Glomerular endothelial cell (primary cell): ENCODE results near the gene CYTH4. TPM values are rescaled to one million over a fixed set of nuclear protein-coding genes. Genes with fewer than 3 reads are reported as not detected.
"Not testable (repeated sequence)": the region's sequence is repeated elsewhere in the genome, so short reads cannot be mapped to it uniquely, and the experiment has no call there.

ENCODE experiments used
- DNase-seq: peaks from one replicate; pipeline ENCODE4 v3.0.0-alpha.2; 2011; ENCODE audit warnings: low read depth, low spot score; ENCODE audit errors: extremely low read depth
- total RNA-seq: library from RNA; depleted of rRNA; stranded (reverse); fragments of >200 nt; gene quantifications from 2 replicates; pipeline ENCODE4 v1.2.3, GENCODE V29; 2015

CYTH4 gene
- total RNA-seq, 1 donor from 2014 or later, result 0.47 TPM

- no peak for DNase-seq
Observed at GRCh38 chr22:37245740-37246139, 36.6 kb upstream of the CYTH4 start.

GRCh38 chr22:37248251-37248650 is 34.1 kb upstream of the CYTH4 start:
- DNase-seq, result no peak

- no peak for DNase-seq
Observed at GRCh38 chr22:37249986-37250385, 32.3 kb upstream of the CYTH4 start.

DNA sequence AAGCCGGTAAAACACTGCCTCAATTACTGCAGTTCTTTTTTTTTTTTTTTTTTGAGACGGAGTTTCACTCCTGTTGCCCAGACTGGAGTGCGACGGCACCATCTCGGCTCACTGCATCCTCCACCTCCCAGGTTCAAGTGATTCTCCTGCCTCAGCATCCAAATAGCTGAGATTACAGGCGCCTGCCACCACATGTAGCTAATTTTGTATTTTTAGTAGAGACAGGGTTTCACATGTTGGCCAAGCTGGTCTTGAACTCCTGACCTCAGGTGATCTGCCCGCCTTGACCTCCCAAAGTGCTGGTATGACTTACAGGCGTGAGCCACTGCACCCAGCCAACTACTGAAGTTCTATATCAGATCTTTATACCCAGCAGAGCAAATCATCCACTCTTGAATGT is 30.5 kb upstream of the CYTH4 start:
- DNase-seq, result not testable (repeated sequence)

DNA sequence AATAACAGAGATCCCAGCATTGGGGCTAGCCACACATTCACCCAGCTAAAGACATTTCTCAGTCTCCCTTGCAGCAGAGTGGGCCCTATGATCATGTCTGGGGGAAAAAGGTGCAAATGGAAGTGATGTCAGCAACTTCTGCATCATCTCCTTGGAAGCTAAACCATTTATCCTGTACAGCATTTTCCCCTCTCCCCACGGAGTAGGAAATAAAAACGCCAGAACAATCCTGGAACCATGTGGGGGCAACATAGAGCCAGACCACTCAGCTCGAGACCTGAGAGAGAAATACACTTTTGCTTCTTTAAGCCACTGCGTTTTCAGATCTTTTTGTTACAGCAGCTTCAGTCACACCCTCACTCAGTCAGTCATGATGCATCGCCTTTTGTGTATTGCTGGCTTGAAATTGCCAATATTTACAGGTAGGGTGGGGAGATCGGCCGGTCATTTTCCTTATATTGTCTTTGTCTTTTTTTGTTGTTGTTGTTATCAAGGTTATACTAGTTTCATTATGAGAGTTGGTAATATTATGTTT is 29.1 kb upstream of the CYTH4 start:
- no peak for DNase-seq

GRCh38 chr22:37254209-37254866 is 28.0 kb upstream of the CYTH4 start:
- DNase-seq, result no peak

- peak; percentile 80 for DNase-seq
Observed at GRCh38 chr22:37254867-37255233, 27.5 kb upstream of the CYTH4 start.

GRCh38 chr22:37255558-37256006 is 26.7 kb upstream of the CYTH4 start:
- no peak for DNase-seq

GRCh38 chr22:37256075-37256726 is 26.1 kb upstream of the CYTH4 start:
- DNase-seq, result no peak

DNA sequence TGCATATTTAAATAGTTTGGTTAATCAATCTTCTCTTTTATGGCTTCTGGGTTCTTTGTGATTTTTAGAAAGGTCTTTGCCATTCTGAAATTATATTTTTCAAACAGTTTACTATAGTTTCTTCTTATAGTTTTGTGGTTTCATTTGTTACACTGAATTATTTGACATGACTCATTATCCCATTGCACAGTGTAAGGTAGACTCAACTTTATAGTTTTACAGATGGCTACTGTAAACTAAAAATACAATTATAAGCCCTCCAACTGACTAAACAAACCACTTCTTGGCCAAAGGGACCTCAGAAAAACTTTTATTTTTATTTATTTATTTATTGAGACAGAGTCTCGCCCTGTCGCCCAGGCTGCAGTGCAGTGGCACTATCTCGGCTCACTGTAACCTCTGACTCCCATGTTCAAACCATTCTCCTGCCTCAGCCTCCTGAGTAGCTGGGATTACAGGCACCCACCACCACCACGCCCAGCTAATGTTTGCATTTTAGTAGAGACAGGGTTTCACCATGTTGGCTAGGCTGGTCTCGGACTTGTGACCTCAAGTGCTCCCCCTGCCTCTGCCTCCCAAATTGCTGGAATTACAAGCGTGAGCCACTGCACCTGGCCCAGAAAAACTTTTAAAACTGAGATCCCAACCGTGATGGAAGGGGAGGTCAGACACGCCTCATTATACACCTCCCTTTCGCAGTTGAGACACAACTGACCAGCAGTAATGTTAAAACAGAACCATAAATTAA is 24.1 kb upstream of the CYTH4 start:
- no peak for DNase-seq

DNA sequence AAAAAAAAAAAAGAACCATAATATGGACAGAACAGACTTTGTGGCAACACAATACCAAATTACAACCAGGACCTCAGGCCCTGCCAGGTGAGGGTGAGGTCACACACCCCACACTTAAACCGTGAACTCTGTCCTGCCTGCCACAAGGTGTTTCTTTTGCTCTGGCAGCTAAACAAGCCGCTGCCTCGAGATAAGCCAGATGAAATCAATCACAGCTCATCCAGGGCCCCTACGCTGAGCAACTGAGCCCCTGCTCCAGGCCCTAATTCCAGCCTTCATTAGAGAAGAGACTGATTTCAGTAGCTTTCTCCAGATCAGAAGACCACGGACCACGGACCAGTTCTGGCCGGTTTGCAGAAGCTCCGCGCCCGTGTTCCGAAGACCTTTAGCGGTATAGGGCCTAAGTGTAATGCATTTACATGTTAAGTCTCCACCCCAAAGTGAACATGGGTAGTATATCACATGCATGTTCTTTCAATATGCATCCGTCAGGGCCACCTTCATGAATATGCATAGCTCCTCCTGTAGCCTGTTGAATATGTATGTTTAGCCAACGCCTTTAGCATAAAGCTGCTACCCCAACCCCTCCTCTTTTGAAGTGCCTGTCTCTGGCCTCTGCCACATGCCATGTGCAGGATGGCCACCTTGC is 23.4 kb upstream of the CYTH4 start:
- DNase-seq, result no peak

DNA sequence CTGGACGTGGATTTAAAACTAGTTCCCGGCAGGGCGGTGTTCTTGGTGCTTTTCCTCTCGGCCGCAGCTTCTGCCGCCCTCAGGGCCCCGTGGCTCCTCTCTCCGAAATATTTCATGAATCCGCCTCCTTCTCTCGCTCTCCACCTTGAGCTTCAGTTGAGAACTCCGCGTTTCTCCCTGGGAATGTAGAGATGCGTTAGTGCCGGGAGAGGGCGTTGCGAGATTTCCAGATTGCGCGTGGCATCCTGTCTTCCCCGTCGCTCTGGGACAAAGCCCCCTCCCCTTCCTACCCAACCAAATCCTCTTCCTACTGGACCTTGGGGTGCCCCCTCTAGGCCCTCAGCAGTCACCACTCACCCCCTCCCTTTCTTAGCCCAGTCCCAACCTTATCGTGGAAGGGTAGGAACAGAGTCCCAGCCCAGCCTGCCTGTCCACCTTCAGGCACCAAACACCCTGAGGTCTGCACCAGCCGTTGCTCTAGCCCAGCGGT is 22.7 kb upstream of the CYTH4 start:
- DNase-seq, result no peak

DNA sequence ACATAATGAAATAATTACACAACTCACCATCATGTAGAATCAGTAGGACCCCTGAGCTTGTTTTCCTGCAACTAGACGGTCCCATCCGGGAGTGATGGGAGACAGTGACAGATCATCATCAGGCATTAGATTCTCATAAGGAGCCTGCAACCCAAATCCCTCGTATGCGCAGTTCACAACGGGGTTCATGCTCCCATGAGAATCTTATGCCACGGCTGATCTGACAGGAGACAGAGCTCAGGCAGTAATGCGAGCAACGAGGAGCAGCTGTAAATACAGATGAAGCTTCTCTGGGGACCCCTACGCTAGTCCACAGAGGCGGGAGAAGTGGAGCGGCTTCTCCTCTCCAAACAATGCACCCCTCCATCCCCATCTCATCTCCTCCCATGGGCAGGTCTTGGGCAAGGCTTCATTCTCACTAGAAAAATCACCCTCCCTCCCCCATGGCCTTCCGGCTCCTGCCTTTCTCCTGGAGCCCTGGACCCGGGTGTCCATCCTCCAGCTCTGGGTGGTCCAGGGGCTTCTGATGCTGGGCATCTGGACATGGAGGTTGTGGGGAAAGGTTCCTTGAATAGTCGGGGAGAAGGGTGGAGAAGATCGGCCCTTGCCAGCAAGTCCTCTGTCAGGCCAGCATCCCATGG is 22.0 kb upstream of the CYTH4 start:
- DNase-seq, result no peak

DNA sequence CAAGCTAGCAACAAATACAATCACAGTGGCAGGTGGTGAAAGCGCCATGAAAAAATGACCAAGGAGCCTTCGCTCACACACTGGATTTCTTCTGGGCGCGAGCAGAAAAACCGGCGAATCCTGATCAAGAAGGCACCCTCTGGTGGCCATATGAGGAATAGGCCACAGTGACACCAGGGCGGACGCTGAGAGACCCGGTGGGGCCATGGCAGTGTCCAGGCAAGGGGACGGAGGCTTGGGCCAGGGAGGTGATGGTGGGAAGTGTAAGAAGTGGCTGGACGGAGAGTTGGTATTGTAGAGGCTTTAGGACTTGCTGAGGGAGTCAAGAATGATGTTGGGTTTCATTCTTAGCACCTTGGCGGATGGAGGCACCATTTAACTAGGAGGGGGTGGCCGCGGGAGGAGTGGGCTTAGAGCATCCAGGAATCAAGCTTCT is 21.4 kb upstream of the CYTH4 start:
- no peak for DNase-seq

- DNase-seq, result no peak
Observed at GRCh38 chr22:37262346-37262745, 20.0 kb upstream of the CYTH4 start.

GRCh38 chr22:37263966-37264887 is 18.1 kb upstream of the CYTH4 start:
- no peak for DNase-seq

DNA sequence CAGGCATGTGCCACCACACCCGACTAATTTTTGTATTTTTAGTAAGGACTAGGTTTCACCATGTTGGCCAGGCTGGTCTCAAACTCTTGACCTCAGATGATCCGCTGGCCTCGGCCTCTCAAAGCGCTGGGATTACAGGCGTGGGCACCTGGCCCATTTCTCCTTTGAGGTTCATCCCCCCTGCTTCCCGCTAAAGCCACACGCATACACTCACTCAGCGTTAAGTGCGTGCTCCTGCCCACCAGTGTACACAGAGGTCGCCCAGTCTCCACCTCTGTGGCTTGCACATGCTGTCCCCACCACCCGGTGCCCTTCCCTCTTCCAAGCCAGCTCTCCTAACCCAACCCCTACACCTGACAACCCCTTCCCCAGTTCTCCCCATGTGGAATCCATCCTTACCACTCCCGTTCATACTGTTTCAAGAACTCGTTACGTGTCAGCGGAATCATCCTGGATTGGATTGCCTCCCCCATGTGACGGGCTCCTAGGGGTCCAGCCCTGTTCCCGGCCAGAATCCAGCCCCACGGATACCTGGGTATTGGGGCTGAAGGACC is 15.7 kb upstream of the CYTH4 start:
- DNase-seq, result no peak

DNA sequence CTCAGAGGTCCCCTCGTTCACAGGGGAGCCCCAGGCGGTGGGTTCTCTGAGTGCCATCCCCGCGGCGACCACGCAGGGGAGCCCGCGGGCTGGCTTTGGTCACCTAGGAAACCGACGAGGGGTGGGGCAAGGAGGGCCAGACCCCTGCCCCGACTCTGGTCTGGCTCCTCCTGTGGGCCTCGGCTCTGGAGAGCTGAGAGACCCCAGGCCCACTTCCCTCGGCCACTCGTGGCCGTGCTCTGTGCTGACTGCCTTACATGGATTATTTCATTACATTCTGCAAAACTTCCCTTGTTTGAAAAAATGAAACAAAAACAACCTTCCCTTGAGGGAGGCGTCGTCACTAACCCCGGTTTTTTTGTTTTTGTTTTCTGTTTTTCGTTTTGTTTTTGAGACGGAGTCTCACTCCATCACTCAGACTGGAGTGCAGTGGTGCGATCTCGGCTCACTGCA is 15.1 kb upstream of the CYTH4 start:
- DNase-seq, result no peak
